Left ventricle myocardium inferior (tissue), 1 donor: ENCODE results near the gene GID8. TPM values are rescaled to one million over a fixed set of nuclear protein-coding genes. Genes with fewer than 3 reads are reported as not detected.

ENCODE experiments used
- DNase-seq: peaks from one replicate; pipeline ENCODE4 v3.0.0-alpha.2; 2020
- H3K27ac ChIP-seq: fragments of 200-600 bp; replicated peaks from 2 replicates; pipeline ENCODE4 v1.8.0; 2021
- H3K27me3 ChIP-seq: fragments of 200-600 bp; 2 replicates; pipeline ENCODE4 v1.8.0; 2021; ENCODE audit warnings: low read depth
- H3K36me3 ChIP-seq: fragments of 200-600 bp; 2 replicates; pipeline ENCODE4 v1.8.0; 2021
- H3K4me1 ChIP-seq: fragments of 200-600 bp; 2 replicates; pipeline ENCODE4 v1.8.0; 2021
- H3K4me3 ChIP-seq: fragments of 200-600 bp; 2 replicates; pipeline ENCODE4 v1.8.0; 2021; ENCODE audit warnings: mild to moderate bottlenecking, moderate library complexity
- H3K9me3 ChIP-seq: fragments of 200-600 bp; replicated peaks from 2 replicates; pipeline ENCODE4 v1.8.0; 2021
- intact Hi-C: fragments of 100-400 bp; cut with micrococcal nuclease; formaldehyde crosslinking; loops from one replicate; pipeline ENCODE4 v1.11.0; 2022
- total RNA-seq: library from RNA; stranded (reverse); fragmentation: NEBNext Ultra II Directional; extraction: Animal tissue kit (Norgen Biotek cat#: 25700); gene quantifications from one replicate; pipeline ENCODE4 v1.2.1, GENCODE V29; 2021
- TF ChIP-seq, protein P1 (sequence below): fragments of 200-600 bp; IDR thresholded peaks from 2 replicates; pipeline ENCODE4 v1.8.0; 2021; ENCODE audit warnings: antibody characterized with exemption, mild to moderate bottlenecking, borderline replicate concordance
- donor health status: DM: no; HTN: yes; CAD: no; lungs with severe emphysema.

The GID8 gene
- total RNA-seq, 1 donor from 2014 or later = 16.2 TPM

DNA sequence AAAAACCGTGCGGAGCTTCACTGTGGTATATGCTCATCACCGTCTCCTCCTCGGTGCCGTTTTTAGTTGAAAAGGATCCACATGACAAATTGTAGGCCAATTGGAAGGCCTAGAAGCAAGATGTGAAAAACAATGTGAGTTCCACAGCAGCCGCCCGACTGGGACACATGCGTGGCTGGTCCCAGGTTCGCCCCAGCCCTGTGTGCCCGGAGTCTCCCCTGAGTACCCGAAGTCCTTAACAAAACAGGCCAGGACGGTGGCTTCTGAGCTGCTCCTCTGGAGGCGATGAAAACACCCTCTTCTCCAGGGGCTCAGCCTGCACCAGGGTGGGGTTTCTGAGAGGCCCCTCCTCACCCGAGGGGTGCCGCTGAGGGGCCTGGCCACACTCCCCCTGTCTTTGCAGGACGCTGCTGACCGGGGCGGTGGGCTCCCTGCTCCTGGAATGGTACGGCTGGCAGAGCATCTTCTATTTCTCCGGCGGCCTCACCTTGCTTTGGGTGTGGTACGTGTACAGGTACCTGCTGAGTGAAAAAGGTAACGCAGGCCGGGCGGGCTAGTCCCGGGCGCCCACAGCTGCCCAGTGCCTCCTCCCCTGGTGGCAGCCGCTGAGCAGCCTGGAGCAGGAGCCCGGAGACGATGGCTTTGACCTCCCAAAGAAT lies 24.4 kb downstream of the GID8 start:
- Histone ChIP-seq H3K27me3 (peaks cover 5% of the 10 kb centered on the region), H3K4me3 (no peak overlapping the region), H3K4me1 (no peaks in the 10 kb centered on the region), H3K36me3 (no peaks in the 10 kb centered on the region), H3K9me3 (no peaks in the 10 kb centered on the region), H3K27ac (no peak overlapping the region)
- TF ChIP-seq, protein P1, sequence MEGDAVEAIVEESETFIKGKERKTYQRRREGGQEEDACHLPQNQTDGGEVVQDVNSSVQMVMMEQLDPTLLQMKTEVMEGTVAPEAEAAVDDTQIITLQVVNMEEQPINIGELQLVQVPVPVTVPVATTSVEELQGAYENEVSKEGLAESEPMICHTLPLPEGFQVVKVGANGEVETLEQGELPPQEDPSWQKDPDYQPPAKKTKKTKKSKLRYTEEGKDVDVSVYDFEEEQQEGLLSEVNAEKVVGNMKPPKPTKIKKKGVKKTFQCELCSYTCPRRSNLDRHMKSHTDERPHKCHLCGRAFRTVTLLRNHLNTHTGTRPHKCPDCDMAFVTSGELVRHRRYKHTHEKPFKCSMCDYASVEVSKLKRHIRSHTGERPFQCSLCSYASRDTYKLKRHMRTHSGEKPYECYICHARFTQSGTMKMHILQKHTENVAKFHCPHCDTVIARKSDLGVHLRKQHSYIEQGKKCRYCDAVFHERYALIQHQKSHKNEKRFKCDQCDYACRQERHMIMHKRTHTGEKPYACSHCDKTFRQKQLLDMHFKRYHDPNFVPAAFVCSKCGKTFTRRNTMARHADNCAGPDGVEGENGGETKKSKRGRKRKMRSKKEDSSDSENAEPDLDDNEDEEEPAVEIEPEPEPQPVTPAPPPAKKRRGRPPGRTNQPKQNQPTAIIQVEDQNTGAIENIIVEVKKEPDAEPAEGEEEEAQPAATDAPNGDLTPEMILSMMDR = no peak
- intact Hi-C loops = no loop called here
- DNase-seq = no peak

DNA sequence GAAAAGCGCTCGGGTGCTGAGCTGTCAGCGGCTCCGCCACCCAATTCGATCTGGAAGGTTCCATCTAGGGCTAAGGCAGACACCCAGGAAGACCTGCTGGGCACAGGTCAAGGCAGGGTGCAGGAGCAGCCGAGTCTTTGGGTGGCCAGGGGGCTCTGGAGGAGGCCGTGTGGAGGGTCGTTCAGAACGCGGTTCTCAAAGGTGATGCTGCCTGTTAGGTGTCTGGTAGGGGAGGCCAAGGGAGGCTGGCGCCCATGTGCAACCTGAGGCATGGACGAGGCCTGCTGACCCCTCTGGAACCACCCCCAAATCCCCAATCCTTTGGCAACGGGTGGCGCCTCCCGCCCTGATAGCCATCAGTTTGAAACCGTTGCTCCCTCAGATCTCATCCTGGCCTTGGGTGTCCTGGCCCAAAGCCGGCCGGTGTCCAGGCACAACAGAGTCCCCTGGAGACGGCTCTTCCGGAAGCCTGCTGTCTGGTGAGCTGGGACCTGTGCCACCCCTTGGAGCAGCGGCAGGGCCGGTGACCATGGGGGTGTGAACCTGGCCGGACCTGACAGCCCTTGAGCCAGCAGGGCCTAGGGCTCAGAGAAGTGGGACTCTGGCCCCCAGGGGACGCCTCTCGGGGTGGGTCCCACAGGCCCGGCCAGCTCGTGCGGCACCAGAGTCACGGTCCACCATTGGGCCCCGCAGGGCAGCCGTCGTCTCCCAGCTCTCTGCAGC lies 25.1 kb downstream of the GID8 start:
- TF ChIP-seq, protein P1 = no peak
- DNase-seq = no peak
- Histone ChIP-seq H3K36me3 (no peaks in the 10 kb centered on the region), H3K9me3 (no peaks in the 10 kb centered on the region), H3K27ac (no peak overlapping the region), H3K27me3 (peaks cover 9% of the 10 kb centered on the region), H3K4me3 (no peak overlapping the region), H3K4me1 (no peaks in the 10 kb centered on the region)
- intact Hi-C loops = no loop called here

DNA sequence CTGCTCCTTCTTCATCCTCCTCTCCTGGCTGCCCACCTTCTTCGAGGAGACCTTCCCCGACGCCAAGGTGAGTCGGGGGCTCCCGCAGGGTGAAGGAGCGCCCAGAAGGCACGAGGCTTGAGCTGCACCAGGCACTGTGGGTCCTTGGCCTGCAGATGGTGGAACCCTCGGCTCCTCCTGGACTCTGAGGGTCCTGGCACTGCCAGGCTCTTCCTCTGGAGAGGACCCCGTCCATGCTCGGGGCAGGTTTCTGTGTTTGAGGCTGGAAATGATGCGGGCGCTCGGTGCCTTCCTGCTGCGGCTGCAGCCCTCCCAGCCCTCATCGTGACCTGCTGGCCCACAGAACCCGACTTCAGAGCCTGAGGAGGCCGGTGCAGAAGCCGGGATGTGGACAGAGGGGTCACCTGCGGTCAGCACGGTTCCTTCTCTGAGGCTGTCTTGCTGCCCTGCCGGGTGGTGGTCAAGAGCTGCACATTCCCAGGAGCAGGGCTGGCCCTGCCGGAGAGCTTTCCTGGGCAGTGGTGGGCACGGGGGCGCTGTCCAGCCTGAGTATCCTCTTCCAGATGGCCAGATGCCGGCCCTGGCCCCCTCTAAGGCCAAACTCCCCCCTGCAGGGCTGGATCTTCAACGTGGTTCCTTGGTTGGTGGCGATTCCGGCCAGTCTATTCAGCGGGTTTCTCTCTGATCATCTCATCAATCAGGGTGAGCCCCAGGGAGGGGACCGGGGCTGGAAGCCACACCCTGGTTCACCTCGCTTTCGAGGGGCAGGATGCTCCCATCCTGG lies 25.9 kb downstream of the GID8 start:
- Histone ChIP-seq H3K9me3 (no peaks in the 10 kb centered on the region), H3K4me1 (no peaks in the 10 kb centered on the region), H3K36me3 (no peaks in the 10 kb centered on the region), H3K4me3 (no peak overlapping the region), H3K27ac (no peak overlapping the region), H3K27me3 (peaks cover 16% of the 10 kb centered on the region)
- intact Hi-C loops = no loop called here
- TF ChIP-seq, protein P1 = no peak
- DNase-seq = no peak

DNA sequence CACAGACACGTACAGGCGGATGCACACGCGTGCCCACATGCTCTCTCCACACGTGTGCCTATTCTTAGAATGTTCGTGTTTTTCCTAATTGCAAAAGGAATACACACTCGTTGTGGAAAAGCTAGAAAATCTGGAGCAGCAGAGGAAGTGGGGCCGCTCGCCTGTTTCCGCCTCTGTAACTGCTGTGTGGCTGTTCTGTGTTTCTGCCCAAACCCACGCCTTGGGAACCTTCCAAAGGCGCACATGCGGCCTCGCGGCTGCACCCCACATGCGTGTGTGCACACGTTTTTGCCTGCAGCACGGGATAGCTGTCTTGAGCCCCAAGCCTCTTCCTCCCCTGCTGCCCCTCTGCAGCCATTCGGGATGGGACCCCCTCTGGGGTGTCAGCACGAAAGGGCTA lies 26.8 kb downstream of the GID8 start:
- no peak overlapping the region for H3K4me3 ChIP-seq
- intact Hi-C loops = no loop called here
- no peak for DNase-seq
- H3K9me3 ChIP-seq = no peaks in the 10 kb centered on the region
- peaks cover 24% of the 10 kb centered on the region for H3K27me3 ChIP-seq
- H3K27ac ChIP-seq = no peak overlapping the region
- TF ChIP-seq, protein P1 = no peak
- H3K36me3 ChIP-seq = no peaks in the 10 kb centered on the region
- peaks cover 4% of the 10 kb centered on the region for H3K4me1 ChIP-seq

DNA sequence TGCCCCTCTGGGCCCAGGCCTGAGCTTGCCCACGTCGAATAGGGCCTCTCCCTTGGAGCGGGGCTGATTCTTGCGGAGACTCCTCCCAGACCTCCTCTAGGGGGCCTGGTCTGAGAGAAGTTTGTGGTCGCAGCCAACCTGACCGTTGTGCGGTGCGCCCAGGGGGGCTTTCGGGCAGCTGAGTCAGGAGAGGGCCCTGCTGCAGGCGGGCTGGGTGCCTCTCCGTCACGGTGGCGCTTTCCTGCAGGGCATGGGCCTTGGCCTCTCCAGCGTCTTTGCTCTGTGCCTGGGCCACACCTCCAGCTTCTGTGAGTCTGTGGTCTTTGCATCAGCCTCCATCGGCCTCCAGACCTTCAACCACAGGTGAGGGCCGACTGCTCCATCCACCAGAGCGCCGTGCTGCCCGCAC lies 27.4 kb downstream of the GID8 start:
- no peak overlapping the region for H3K27ac ChIP-seq
- intact Hi-C loops = no loop called here
- TF ChIP-seq, protein P1 = no peak
- no peak for DNase-seq
- peaks cover 29% of the 10 kb centered on the region for H3K27me3 ChIP-seq
- no peak overlapping the region for H3K4me3 ChIP-seq
- H3K36me3 ChIP-seq = no peaks in the 10 kb centered on the region
- H3K9me3 ChIP-seq = no peaks in the 10 kb centered on the region
- H3K4me1 ChIP-seq = peaks cover 4% of the 10 kb centered on the region
